H9 (cell line): ENCODE results near the gene HLA-C. TPM values are rescaled to one million over a fixed set of nuclear protein-coding genes. Genes with fewer than 3 reads are reported as not detected.

Source experiments
- DNase-seq: peaks from one replicate; pipeline ENCODE4 v3.0.0-alpha.2; 2017
- H2AFZ ChIP-seq: one replicate; pipeline ENCODE4 v1.6.1; 2013; ENCODE audit warnings: mild to moderate bottlenecking, low read length, control low read depth, moderate library complexity
- H2AK5ac ChIP-seq: 2 replicates; pipeline ENCODE4 v1.6.1; 2013; ENCODE audit warnings: low read length, control low read depth, mixed read lengths; ENCODE audit not compliant: insufficient read length
- H2BK120ac ChIP-seq: one replicate; pipeline ENCODE4 v1.6.1; 2013; ENCODE audit warnings: low read depth, mild to moderate bottlenecking, low read length, control low read depth, inconsistent platforms; ENCODE audit not compliant: poor library complexity, severe bottlenecking
- H2BK12ac ChIP-seq: 2 replicates; pipeline ENCODE4 v1.6.1; 2013; ENCODE audit warnings: low read length, control low read depth, mixed read lengths, low read depth; ENCODE audit not compliant: insufficient read length
- H2BK15ac ChIP-seq: 2 replicates; pipeline ENCODE4 v1.6.1; 2013; ENCODE audit warnings: low read depth, low read length, control low read depth
- H2BK20ac ChIP-seq: one replicate; pipeline ENCODE4 v1.6.1; 2013; ENCODE audit warnings: low read depth, mild to moderate bottlenecking, low read length, control low read depth, inconsistent platforms; ENCODE audit not compliant: poor library complexity, severe bottlenecking
- H2BK5ac ChIP-seq: 2 replicates; pipeline ENCODE4 v1.6.1; 2013; ENCODE audit warnings: low read length, control low read depth, mixed read lengths; ENCODE audit not compliant: insufficient read length
- H3K14ac ChIP-seq: 2 replicates; pipeline ENCODE4 v1.6.1; 2013; ENCODE audit warnings: low read length, control low read depth; ENCODE audit not compliant: insufficient read depth
- H3K18ac ChIP-seq: 2 replicates; pipeline ENCODE4 v1.6.1; 2013; ENCODE audit warnings: low read depth, mild to moderate bottlenecking, mixed read lengths, low read length, control low read depth; ENCODE audit not compliant: insufficient read length
- H3K23ac ChIP-seq: 2 replicates; pipeline ENCODE4 v1.6.1; 2013; ENCODE audit warnings: low read length, control low read depth, mixed read lengths, low read depth; ENCODE audit not compliant: insufficient read length
- H3K23me2 ChIP-seq: 2 replicates; pipeline ENCODE4 v1.6.1; 2013; ENCODE audit warnings: low read depth, mild to moderate bottlenecking, mixed read lengths, low read length, control low read depth; ENCODE audit not compliant: insufficient read length, poor library complexity, severe bottlenecking
- H3K27ac ChIP-seq: 2 replicates; pipeline ENCODE4 v1.5.1; 2013; ENCODE audit warnings: low read length, control low read depth, mixed read lengths, low read depth; ENCODE audit not compliant: insufficient read length
- H3K27me3 ChIP-seq: 2 replicates; pipeline ENCODE4 v1.6.1; 2013; ENCODE audit warnings: low read length, control low read depth, inconsistent platforms; ENCODE audit not compliant: insufficient read depth
- H3K4ac ChIP-seq: 2 replicates; pipeline ENCODE4 v1.6.1; 2013; ENCODE audit warnings: low read depth, mild to moderate bottlenecking, control low read depth, inconsistent platforms, low read length, moderate library complexity
- H3K4me1 ChIP-seq: 2 replicates; pipeline ENCODE4 v1.6.1; 2013; ENCODE audit warnings: low read length, control low read depth, inconsistent platforms; ENCODE audit not compliant: insufficient read depth
- H3K4me2 ChIP-seq: 2 replicates; pipeline ENCODE4 v1.6.1; 2013; ENCODE audit warnings: low read length, control low read depth, mixed read lengths; ENCODE audit not compliant: insufficient read length, insufficient read depth
- H3K56ac ChIP-seq: 2 replicates; pipeline ENCODE4 v1.6.1; 2013; ENCODE audit warnings: low read depth, mild to moderate bottlenecking, mixed read lengths, low read length, control low read depth; ENCODE audit not compliant: insufficient read length
- H3K79me1 ChIP-seq: 2 replicates; pipeline ENCODE4 v1.6.1; 2013; ENCODE audit warnings: low read depth, mild to moderate bottlenecking, moderate library complexity, low read length, control low read depth, inconsistent platforms; ENCODE audit not compliant: insufficient read depth, poor library complexity, severe bottlenecking
- H3K79me2 ChIP-seq: 2 replicates; pipeline ENCODE4 v1.6.1; 2013; ENCODE audit warnings: low read length, control low read depth, inconsistent platforms; ENCODE audit not compliant: insufficient read depth
- H3K9ac ChIP-seq: 2 replicates; pipeline ENCODE4 v1.6.1; 2013; ENCODE audit warnings: low read length, control low read depth, mixed read lengths; ENCODE audit not compliant: insufficient read length; ENCODE audit errors: extremely low read depth
- H3K9me3 ChIP-seq: one replicate; pipeline ENCODE4 v1.6.1; 2013; ENCODE audit warnings: low read depth, low read length, inconsistent platforms; ENCODE audit not compliant: control insufficient read depth
- H3T11ph ChIP-seq: one replicate; pipeline ENCODE4 v1.6.1; 2013; ENCODE audit warnings: mild to moderate bottlenecking, low read length, control low read depth, inconsistent platforms
- H4K20me1 ChIP-seq: one replicate; pipeline ENCODE4 v1.6.1; 2013; ENCODE audit not compliant: control insufficient read depth, insufficient read length, insufficient read depth
- H4K5ac ChIP-seq: 2 replicates; pipeline ENCODE4 v1.6.1; 2013; ENCODE audit warnings: low read depth, mild to moderate bottlenecking, mixed read lengths, low read length, control low read depth; ENCODE audit not compliant: insufficient read length
- H4K8ac ChIP-seq: replicated peaks from 2 replicates; pipeline ENCODE4 v1.6.1; 2013; ENCODE audit warnings: low read length, control low read depth, mixed read lengths, low read depth; ENCODE audit not compliant: insufficient read length
- H4K91ac ChIP-seq: 2 replicates; pipeline ENCODE4 v1.6.1; 2013; ENCODE audit warnings: low read depth, mild to moderate bottlenecking, moderate library complexity, mixed read lengths, low read length, control low read depth; ENCODE audit not compliant: insufficient read length
- H3K27ac Mint-ChIP-seq, 3 experiments: 2 replicates in 2 of 3; 3 replicates in 1 of 3; pipeline ENCODE4 v1.8.0; 2020 to 2021; ENCODE audit warnings: mixed read lengths in 3 of 3, mild to moderate bottlenecking in 1 of 3, moderate library complexity in 1 of 3
- H3K27me3 Mint-ChIP-seq: 2 replicates; pipeline ENCODE4 v1.8.0; 2021; ENCODE audit warnings: low read depth, mild to moderate bottlenecking, moderate library complexity, mixed read lengths
- H3K36me3 Mint-ChIP-seq, 3 experiments: 2 replicates in 2 of 3; 3 replicates in 1 of 3; pipeline ENCODE4 v1.8.0; 2020 to 2021; ENCODE audit warnings: low read depth in 3 of 3, mixed read lengths in 3 of 3; ENCODE audit not compliant: insufficient read depth in 1 of 3
- H3K4me1 Mint-ChIP-seq, 2 experiments: 2 replicates each; pipeline ENCODE4 v1.8.0; 2020; ENCODE audit warnings: mixed read lengths in 2 of 2
- H3K4me3 Mint-ChIP-seq, 2 experiments: 2 replicates in 1 of 2; 3 replicates in 1 of 2; pipeline ENCODE4 v1.8.0; 2020 to 2021; ENCODE audit warnings: mild to moderate bottlenecking in 2 of 2, mixed read lengths in 2 of 2, moderate library complexity in 1 of 2
- H3K9me3 Mint-ChIP-seq, 2 experiments: 2 replicates in 1 of 2; 3 replicates in 1 of 2; pipeline ENCODE4 v1.8.0; 2020; ENCODE audit warnings: mild to moderate bottlenecking in 2 of 2, mixed read lengths in 2 of 2, moderate library complexity in 1 of 2
- CTCF ChIP-seq: fragments of 200-600 bp; sonication (generic); conservative IDR thresholded peaks from 3 replicates; pipeline ENCODE4 v1.8.0; 2021; ENCODE audit warnings: antibody characterized with exemption, mild to moderate bottlenecking
- WGBS: extraction: QIAGEN DNeasy Blood & Tissue Kit; methylation state at CpG from one replicate; pipeline ENCODE4 v1.1.7; 2013; ENCODE audit warnings: missing lambda C conversion rate, low lambda C conversion rate, mixed read lengths; ENCODE audit not compliant: insufficient read length; ENCODE audit errors: extremely low coverage; 5-methylcytosine and 5-hydroxymethylcytosine counted together
- total RNA-seq: library from RNA; stranded (reverse); gene quantifications from 2 replicates; pipeline ENCODE4 v1.2.1, GENCODE V29; 2021

The HLA-C gene
- total RNA-seq, 1 experiment from 2014 or later = 239 TPM

- peaks cover 62% of the 10 kb centered on the region for H3K27me3 Mint-ChIP-seq
- Histone ChIP-seq H3K14ac (no peak overlapping the region), H4K91ac (no peak overlapping the region), H3K27me3 (no peaks in the 10 kb centered on the region; the same call in 1 of the 2 replicates), H2BK20ac (no peak overlapping the region), H3T11ph (no peak overlapping the region), H2AFZ (no peak overlapping the region), H4K5ac (no peak overlapping the region), H2BK15ac (no peak overlapping the region), H3K4me1 (no peaks in the 10 kb centered on the region), H2BK5ac (no peak overlapping the region), H3K4ac (no peak overlapping the region), H3K9me3 (no peaks in the 10 kb centered on the region), H3K79me2 (no peaks in the 10 kb centered on the region), H4K20me1 (no peaks in the 10 kb centered on the region), H4K8ac (no peak overlapping the region), H2AK5ac (no peak overlapping the region), H3K23me2 (no peaks in the 10 kb centered on the region), H3K23ac (no peak overlapping the region), H3K18ac (no peak overlapping the region), H2BK12ac (no peak overlapping the region), H3K79me1 (no peaks in the 10 kb centered on the region), H2BK120ac (no peak overlapping the region), H3K27ac (no peak overlapping the region), H3K9ac (no peak overlapping the region), H3K4me2 (no peak overlapping the region), H3K56ac (no peak overlapping the region)
- DNase-seq = no peak
- H3K4me3 Mint-ChIP-seq = no peak overlapping the region
- H3K36me3 Mint-ChIP-seq = no peaks in the 10 kb centered on the region
- H3K4me1 Mint-ChIP-seq = no peaks in the 10 kb centered on the region
- no CpG with 5 or more reads among the region's 2 CpGs for WGBS
- TF ChIP-seq CTCF = no peak
- no peak overlapping the region for H3K27ac Mint-ChIP-seq
- peaks cover 0 to 3% of the 10 kb centered on the region in 2 experiments; a peak in 2 of 5 replicates for H3K9me3 Mint-ChIP-seq
Observed at GRCh38 chr6:31299511-31299910, 27.6 kb upstream of the HLA-C start.
